HepG2 (cell line): ENCODE results near the gene ENTREP3. TPM values are rescaled to one million over a fixed set of nuclear protein-coding genes. Genes with fewer than 3 reads are reported as not detected.

ENCODE experiments used
- CCDC6 ChIP-seq: sonication (generic); formaldehyde crosslinking; IDR thresholded peaks from 2 replicates; pipeline ENCODE4 v1.8.1; 2022; ENCODE audit warnings: mild to moderate bottlenecking, missing genetic modification reagents, moderate library complexity
- FIP1L1 ChIP-seq: fragments of 200-400 bp; formaldehyde crosslinking; IDR thresholded peaks from 2 replicates; pipeline ENCODE4 v1.6.1; 2018; ENCODE audit warnings: low read depth, mild to moderate bottlenecking, low read length, moderate library complexity, borderline replicate concordance; ENCODE audit not compliant: insufficient read depth
- ISX ChIP-seq: sonication (generic); formaldehyde crosslinking; conservative IDR thresholded peaks from 2 replicates; pipeline ENCODE4 v1.5.0; 2020; ENCODE audit warnings: missing genetic modification reagents
- MTF1 ChIP-seq: sonication (generic); formaldehyde crosslinking; IDR thresholded peaks from 2 replicates; pipeline ENCODE4 v1.5.0; 2020; ENCODE audit warnings: missing genetic modification reagents
- NFIB ChIP-seq: sonication (generic); formaldehyde crosslinking; IDR thresholded peaks from 2 replicates; pipeline ENCODE4 v1.9.0; 2021; ENCODE audit warnings: missing genetic modification reagents, mild to moderate bottlenecking, borderline replicate concordance
- NRL ChIP-seq: sonication (generic); formaldehyde crosslinking; IDR thresholded peaks from 2 replicates; pipeline ENCODE4 v1.5.0; 2020; ENCODE audit warnings: missing genetic modification reagents, mild to moderate bottlenecking, moderate library complexity, borderline replicate concordance
- ONECUT2 ChIP-seq: sonication (generic); formaldehyde crosslinking; IDR thresholded peaks from 2 replicates; pipeline ENCODE4 v1.4.0; 2020; ENCODE audit warnings: missing genetic modification reagents
- YY1 ChIP-seq: IDR thresholded peaks from 2 replicates; pipeline ENCODE4 v1.6.1; 2011; ENCODE audit warnings: low read length, low read depth, moderate library complexity, mild to moderate bottlenecking; ENCODE audit not compliant: insufficient read depth, insufficient replicate concordance
- ZKSCAN1 ChIP-seq: fragments of 150-350 bp; IDR thresholded peaks from 2 replicates; pipeline ENCODE4 v1.6.1; 2014; ENCODE audit warnings: low read length
- ZNF335 ChIP-seq: sonication (generic); formaldehyde crosslinking; IDR thresholded peaks from 2 replicates; pipeline ENCODE4 v1.4.0; 2020; ENCODE audit warnings: missing genetic modification reagents
- ZNF510 ChIP-seq: sonication (generic); formaldehyde crosslinking; IDR thresholded peaks from 2 replicates; pipeline ENCODE4 v1.4.0; 2020; ENCODE audit warnings: low read depth, mild to moderate bottlenecking, missing genetic modification reagents
- polyA plus RNA-seq, 8 experiments: library from polyadenylated mRNA; depleted of rRNA in 3 of 8; stranded (reverse) in 7 of 8; unstranded in 1 of 8; fragments of >200 nt; fragmentation: Illumina TruSeq in 4 of 8; extraction: Trizol in 4 of 8; gene quantifications; 2 replicates each; pipeline versions ENCODE4 v1.2.1 to v1.2.3, GENCODE V29; 2011 to 2016; ENCODE audit warnings: low read depth in 4 of 8, missing spikeins in 1 of 8, mixed read lengths in 1 of 8; ENCODE audit not compliant: insufficient read depth in 1 of 8
- total RNA-seq, 5 experiments: library from RNA; depleted of rRNA; stranded (reverse); fragments of >200 nt; fragmentation: Illumina TruSeq; extraction: Trizol; gene quantifications; 2 replicates each; pipeline ENCODE4 v1.2.3, GENCODE V29; 2016; ENCODE audit warnings: low read depth in 1 of 5
- TF ChIP-seq, protein P1 (sequence below): sonication (generic); formaldehyde crosslinking; IDR thresholded peaks from 2 replicates; pipeline ENCODE4 v1.8.0; 2022; ENCODE audit warnings: mild to moderate bottlenecking, missing genetic modification reagents
- TF ChIP-seq, protein P2 (sequence below): sonication (generic); formaldehyde crosslinking; IDR thresholded peaks from 2 replicates; pipeline ENCODE4 v1.4.0; 2020; ENCODE audit warnings: missing genetic modification reagents
- TF ChIP-seq, protein P3 (sequence below): sonication (generic); formaldehyde crosslinking; IDR thresholded peaks from 2 replicates; pipeline ENCODE4 v1.5.0; 2020; ENCODE audit warnings: missing genetic modification reagents
- TF ChIP-seq, protein P4 (sequence below): IDR thresholded peaks from 2 replicates; pipeline ENCODE4 v1.6.1; 2016; ENCODE audit warnings: low read depth, borderline replicate concordance
- TF ChIP-seq, protein P5 (sequence below): sonication (generic); formaldehyde crosslinking; IDR thresholded peaks from 2 replicates; pipeline ENCODE4 v1.4.0; 2020; ENCODE audit warnings: mild to moderate bottlenecking, low read depth, missing genetic modification reagents
- TF ChIP-seq, protein P6 (sequence below): sonication (generic); formaldehyde crosslinking; IDR thresholded peaks from 2 replicates; pipeline ENCODE4 v1.9.0; 2021; ENCODE audit warnings: missing genetic modification reagents, mild to moderate bottlenecking, borderline replicate concordance
- TF ChIP-seq, protein P7 (sequence below): sonication (generic); formaldehyde crosslinking; IDR thresholded peaks from 2 replicates; pipeline ENCODE4 v1.9.0; 2021; ENCODE audit warnings: missing genetic modification reagents, borderline replicate concordance

Gene ENTREP3
- total and polyA plus RNA-seq, 2 of the 13 experiments (the other 11 are each of a cell fraction or from before 2014, with no cell fraction given): 4.1 to 9.9 TPM

DNA sequence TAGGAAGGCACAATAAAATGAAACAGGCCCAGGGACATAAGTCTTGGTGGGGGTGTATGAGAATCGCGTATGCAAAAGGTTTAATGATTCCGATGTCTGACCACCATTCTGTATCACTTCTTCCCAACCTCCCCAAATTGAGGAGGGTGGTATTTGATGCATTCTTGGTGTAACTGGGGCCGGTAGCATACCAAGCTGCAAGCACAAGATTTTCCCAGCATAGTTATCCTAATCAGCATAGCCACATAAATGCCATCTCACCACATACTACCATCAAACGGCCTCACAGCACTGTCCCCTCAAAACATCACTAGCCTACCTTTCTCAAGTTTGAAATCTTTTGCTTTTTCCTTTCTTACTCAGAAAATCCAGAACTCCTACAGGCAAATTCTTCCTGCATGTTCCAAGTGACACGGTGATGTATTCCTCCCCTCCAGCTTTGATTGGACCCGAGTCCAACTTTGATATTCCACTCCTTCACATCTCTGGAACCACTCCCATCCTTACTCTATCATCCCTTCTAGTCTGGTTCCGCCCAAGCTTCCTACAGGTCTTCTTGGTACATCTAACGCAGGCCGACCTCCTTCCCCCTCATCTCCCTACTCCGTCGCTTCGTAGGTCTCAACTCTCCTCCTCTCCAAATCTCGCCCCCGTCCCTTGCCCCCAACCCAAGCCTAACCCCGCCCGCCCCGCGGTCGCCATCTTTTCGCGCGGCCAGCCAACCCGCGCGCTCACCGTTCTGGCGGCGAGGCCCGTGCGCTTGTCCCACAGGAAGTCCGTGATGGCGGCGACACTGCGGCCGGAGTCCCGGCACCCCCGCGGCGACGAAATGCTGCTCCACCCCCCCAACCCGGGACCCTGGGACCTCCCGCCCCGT is 17.4 kb upstream of the ENTREP3 start (continued):
- TF ChIP-seq ISX (CRISPR knock-in tag) (0 out of 2 replicates have a peak, but pooled peaks have one; percentile 59), MTF1 (no peak), ZKSCAN1 (no peak), ZNF510 (CRISPR knock-in tag) (no peak), ZNF335 (peak; percentile 1; the same call in 1 of the 2 replicates), ONECUT2 (no peak), FIP1L1 (no peak), YY1 (peak; percentile 92), NRL (CRISPR knock-in tag) (0 out of 2 replicates have a peak, but pooled peaks have one; percentile 35), CCDC6 (CRISPR knock-in tag) (peak; percentile 86; the same call in 1 of the 2 replicates), NFIB (CRISPR knock-in tag) (no peak)
- TF ChIP-seq, protein P1, sequence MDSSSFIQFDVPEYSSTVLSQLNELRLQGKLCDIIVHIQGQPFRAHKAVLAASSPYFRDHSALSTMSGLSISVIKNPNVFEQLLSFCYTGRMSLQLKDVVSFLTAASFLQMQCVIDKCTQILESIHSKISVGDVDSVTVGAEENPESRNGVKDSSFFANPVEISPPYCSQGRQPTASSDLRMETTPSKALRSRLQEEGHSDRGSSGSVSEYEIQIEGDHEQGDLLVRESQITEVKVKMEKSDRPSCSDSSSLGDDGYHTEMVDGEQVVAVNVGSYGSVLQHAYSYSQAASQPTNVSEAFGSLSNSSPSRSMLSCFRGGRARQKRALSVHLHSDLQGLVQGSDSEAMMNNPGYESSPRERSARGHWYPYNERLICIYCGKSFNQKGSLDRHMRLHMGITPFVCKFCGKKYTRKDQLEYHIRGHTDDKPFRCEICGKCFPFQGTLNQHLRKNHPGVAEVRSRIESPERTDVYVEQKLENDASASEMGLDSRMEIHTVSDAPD (CRISPR knock-in tag): 0 out of 2 replicates have a peak, but pooled peaks have one; percentile 13
- TF ChIP-seq, protein P2, sequence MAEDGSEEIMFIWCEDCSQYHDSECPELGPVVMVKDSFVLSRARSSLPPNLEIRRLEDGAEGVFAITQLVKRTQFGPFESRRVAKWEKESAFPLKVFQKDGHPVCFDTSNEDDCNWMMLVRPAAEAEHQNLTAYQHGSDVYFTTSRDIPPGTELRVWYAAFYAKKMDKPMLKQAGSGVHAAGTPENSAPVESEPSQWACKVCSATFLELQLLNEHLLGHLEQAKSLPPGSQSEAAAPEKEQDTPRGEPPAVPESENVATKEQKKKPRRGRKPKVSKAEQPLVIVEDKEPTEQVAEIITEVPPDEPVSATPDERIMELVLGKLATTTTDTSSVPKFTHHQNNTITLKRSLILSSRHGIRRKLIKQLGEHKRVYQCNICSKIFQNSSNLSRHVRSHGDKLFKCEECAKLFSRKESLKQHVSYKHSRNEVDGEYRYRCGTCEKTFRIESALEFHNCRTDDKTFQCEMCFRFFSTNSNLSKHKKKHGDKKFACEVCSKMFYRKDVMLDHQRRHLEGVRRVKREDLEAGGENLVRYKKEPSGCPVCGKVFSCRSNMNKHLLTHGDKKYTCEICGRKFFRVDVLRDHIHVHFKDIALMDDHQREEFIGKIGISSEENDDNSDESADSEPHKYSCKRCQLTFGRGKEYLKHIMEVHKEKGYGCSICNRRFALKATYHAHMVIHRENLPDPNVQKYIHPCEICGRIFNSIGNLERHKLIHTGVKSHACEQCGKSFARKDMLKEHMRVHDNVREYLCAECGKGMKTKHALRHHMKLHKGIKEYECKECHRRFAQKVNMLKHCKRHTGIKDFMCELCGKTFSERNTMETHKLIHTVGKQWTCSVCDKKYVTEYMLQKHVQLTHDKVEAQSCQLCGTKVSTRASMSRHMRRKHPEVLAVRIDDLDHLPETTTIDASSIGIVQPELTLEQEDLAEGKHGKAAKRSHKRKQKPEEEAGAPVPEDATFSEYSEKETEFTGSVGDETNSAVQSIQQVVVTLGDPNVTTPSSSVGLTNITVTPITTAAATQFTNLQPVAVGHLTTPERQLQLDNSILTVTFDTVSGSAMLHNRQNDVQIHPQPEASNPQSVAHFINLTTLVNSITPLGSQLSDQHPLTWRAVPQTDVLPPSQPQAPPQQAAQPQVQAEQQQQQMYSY (CRISPR knock-in tag): no peak
- TF ChIP-seq, protein P3, sequence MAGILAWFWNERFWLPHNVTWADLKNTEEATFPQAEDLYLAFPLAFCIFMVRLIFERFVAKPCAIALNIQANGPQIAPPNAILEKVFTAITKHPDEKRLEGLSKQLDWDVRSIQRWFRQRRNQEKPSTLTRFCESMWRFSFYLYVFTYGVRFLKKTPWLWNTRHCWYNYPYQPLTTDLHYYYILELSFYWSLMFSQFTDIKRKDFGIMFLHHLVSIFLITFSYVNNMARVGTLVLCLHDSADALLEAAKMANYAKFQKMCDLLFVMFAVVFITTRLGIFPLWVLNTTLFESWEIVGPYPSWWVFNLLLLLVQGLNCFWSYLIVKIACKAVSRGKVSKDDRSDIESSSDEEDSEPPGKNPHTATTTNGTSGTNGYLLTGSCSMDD: no peak
- TF ChIP-seq, protein P4, sequence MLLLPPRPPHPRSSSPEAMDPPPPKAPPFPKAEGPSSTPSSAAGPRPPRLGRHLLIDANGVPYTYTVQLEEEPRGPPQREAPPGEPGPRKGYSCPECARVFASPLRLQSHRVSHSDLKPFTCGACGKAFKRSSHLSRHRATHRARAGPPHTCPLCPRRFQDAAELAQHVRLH: 0 out of 2 replicates have a peak, but pooled peaks have one; percentile 6
- TF ChIP-seq, protein P5, sequence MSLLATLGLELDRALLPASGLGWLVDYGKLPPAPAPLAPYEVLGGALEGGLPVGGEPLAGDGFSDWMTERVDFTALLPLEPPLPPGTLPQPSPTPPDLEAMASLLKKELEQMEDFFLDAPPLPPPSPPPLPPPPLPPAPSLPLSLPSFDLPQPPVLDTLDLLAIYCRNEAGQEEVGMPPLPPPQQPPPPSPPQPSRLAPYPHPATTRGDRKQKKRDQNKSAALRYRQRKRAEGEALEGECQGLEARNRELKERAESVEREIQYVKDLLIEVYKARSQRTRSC (CRISPR knock-in tag): no peak
- TF ChIP-seq, protein P6, sequence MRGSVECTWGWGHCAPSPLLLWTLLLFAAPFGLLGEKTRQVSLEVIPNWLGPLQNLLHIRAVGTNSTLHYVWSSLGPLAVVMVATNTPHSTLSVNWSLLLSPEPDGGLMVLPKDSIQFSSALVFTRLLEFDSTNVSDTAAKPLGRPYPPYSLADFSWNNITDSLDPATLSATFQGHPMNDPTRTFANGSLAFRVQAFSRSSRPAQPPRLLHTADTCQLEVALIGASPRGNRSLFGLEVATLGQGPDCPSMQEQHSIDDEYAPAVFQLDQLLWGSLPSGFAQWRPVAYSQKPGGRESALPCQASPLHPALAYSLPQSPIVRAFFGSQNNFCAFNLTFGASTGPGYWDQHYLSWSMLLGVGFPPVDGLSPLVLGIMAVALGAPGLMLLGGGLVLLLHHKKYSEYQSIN (CRISPR knock-in tag): no peak
- TF ChIP-seq, protein P7, sequence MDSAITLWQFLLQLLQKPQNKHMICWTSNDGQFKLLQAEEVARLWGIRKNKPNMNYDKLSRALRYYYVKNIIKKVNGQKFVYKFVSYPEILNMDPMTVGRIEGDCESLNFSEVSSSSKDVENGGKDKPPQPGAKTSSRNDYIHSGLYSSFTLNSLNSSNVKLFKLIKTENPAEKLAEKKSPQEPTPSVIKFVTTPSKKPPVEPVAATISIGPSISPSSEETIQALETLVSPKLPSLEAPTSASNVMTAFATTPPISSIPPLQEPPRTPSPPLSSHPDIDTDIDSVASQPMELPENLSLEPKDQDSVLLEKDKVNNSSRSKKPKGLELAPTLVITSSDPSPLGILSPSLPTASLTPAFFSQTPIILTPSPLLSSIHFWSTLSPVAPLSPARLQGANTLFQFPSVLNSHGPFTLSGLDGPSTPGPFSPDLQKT (CRISPR knock-in tag): no peak
